Bone marrow (tissue), 2 donors: ENCODE measurements around the gene PIP5K1B.
A peak's percentile ranks its signal among the peaks of the same experiment; 100 is the strongest.

Experiments
- DNase-seq, 2 donors: peaks; one replicate each; lab custom pipeline; 2025; lab: John Stamatoyannopoulos, UW

PIP5K1B gene

GRCh38 chr9:68991457-68991856, 286.4 kb downstream of the PIP5K1B start:
- no peak for DNase-seq

GRCh38 chr9:68995776-68996175, 290.7 kb downstream of the PIP5K1B start:
- DNase-seq: peak in 1 of 2 donors; percentile 58

- DNase-seq: peak in 1 of 2 donors; percentile 70
Observed at GRCh38 chr9:68996462-68996861, 291.4 kb downstream of the PIP5K1B start.

- DNase-seq: no peak
Observed at GRCh38 chr9:68997666-68998065, 292.6 kb downstream of the PIP5K1B start.

GRCh38 chr9:68998385-68998784, 293.3 kb downstream of the PIP5K1B start:
- DNase-seq: no peak

GRCh38 chr9:68998812-68999211, 293.8 kb downstream of the PIP5K1B start:
- DNase-seq: peak in 1 of 2 donors; percentile 45

- DNase-seq: peak in 1 of 2 donors; percentile 87
Observed at GRCh38 chr9:68999393-69000105, 294.5 kb downstream of the PIP5K1B start.

GRCh38 chr9:69001921-69002320, 296.9 kb downstream of the PIP5K1B start:
- DNase-seq: no peak

GRCh38 chr9:69003051-69003450, 298.0 kb downstream of the PIP5K1B start:
- no peak for DNase-seq

- DNase-seq: no peak
Observed at GRCh38 chr9:69004836-69005235, 299.8 kb downstream of the PIP5K1B start.

GRCh38 chr9:69009708-69010107, 304.7 kb downstream of the PIP5K1B start:
- DNase-seq: no peak

GRCh38 chr9:69012696-69013381, 307.8 kb downstream of the PIP5K1B start:
- DNase-seq: peak in 1 of 2 donors; percentile 60

- no peak for DNase-seq
Observed at GRCh38 chr9:69013382-69013727, 308.3 kb downstream of the PIP5K1B start.

GRCh38 chr9:69014013-69014412, 309.0 kb downstream of the PIP5K1B start, which contains the start of gene PRKACG:
Gene PRKACG, minus strand, starts transcription at chr9:69014113. Its CDS starts 21 bp downstream, at chr9:69014092.
- DNase-seq: no peak

- no peak for DNase-seq
Observed at GRCh38 chr9:69016191-69017096, 311.4 kb downstream of the PIP5K1B start.

GRCh38 chr9:69018737-69019136, 313.7 kb downstream of the PIP5K1B start:
- DNase-seq: no peak

GRCh38 chr9:69019808-69020207, 314.8 kb downstream of the PIP5K1B start:
- peak in 1 of 2 donors; percentile 24 for DNase-seq

- no peak for DNase-seq
Observed at GRCh38 chr9:69020301-69021145, 315.5 kb downstream of the PIP5K1B start.

- no peak for DNase-seq
Observed at GRCh38 chr9:69023650-69024049, 318.6 kb downstream of the PIP5K1B start.

- peak in 1 of 2 donors; percentile 28 for DNase-seq
Observed at GRCh38 chr9:69027355-69028097, 322.5 kb downstream of the PIP5K1B start.

GRCh38 chr9:69028754-69029153, 323.7 kb downstream of the PIP5K1B start:
- peak in 1 of 2 donors; percentile 91 for DNase-seq
